ENCODE data around the gene SNRNP25.

GRCh38 chr16:100989-101388 lies 47.4 kb downstream of the SNRNP25 start:
- TF ChIP-seq CTCF (IDR thresholded peaks at IDR 0.05) (no peak), POLR2AphosphoS5 (IDR thresholded peaks at IDR 0.05) (no peak), EP300 (IDR thresholded peaks at IDR 0.05) (no peak), POLR2A (IDR thresholded peaks at IDR 0.05) (no peak)
